Liver (tissue), 9 donors: Measurements from ENCODE around the gene MYG1. TPM values are rescaled to one million over a fixed set of nuclear protein-coding genes. Genes with fewer than 3 reads are reported as not detected.
A peak's percentile ranks its signal among the peaks of the same experiment; 100 is the strongest.

Experiments used
- DNase-seq: peaks from one replicate; pipeline ENCODE4 v3.0.0-alpha.2; 2017; ENCODE audit warnings: low spot score
- H3K27ac ChIP-seq, 2 donors: one replicate each; pipeline ENCODE4 v1.7.0; 2013; ENCODE audit warnings: inconsistent platforms in 2 of 2, low read length in 2 of 2, control low read depth in 1 of 2, low read depth in 1 of 2, mild to moderate bottlenecking in 1 of 2
- H3K27me3 ChIP-seq, 4 donors: one replicate each; pipeline versions ENCODE4 v1.6.1 to v1.7.0; 2013; ENCODE audit warnings: low read length in 3 of 4, inconsistent platforms in 1 of 4, mild to moderate bottlenecking in 1 of 4, moderate library complexity in 1 of 4; ENCODE audit not compliant: control insufficient read depth in 4 of 4, insufficient read depth in 4 of 4
- H3K36me3 ChIP-seq, 4 donors: one replicate each; pipeline versions ENCODE4 v1.6.1 to v1.7.0; 2013; ENCODE audit warnings: low read length in 3 of 4, mild to moderate bottlenecking in 3 of 4, low read depth in 1 of 4, moderate library complexity in 1 of 4; ENCODE audit not compliant: control insufficient read depth in 4 of 4, insufficient read depth in 3 of 4
- H3K4me1 ChIP-seq, 4 donors: one replicate each; pipeline versions ENCODE4 v1.6.1 to v1.7.0; 2013; ENCODE audit warnings: low read length in 3 of 4, mild to moderate bottlenecking in 3 of 4, moderate library complexity in 1 of 4; ENCODE audit not compliant: control insufficient read depth in 4 of 4, insufficient read depth in 4 of 4
- H3K4me3 ChIP-seq, 3 donors: one replicate each; pipeline versions ENCODE4 v1.6.1 to v1.7.0; 2013; ENCODE audit warnings: low read length in 3 of 3, control low read depth in 1 of 3, low read depth in 1 of 3, mild to moderate bottlenecking in 1 of 3
- H3K9ac ChIP-seq, 2 donors: one replicate each; pipeline ENCODE4 v1.7.0; 2013; ENCODE audit warnings: low read length in 2 of 2, mild to moderate bottlenecking in 2 of 2, moderate library complexity in 2 of 2, control low read depth in 1 of 2, low read depth in 1 of 2
- H3K9me3 ChIP-seq, 4 donors: one replicate each; pipeline versions ENCODE4 v1.6.1 to v1.7.0; 2013; ENCODE audit warnings: low read length in 3 of 4; ENCODE audit not compliant: control insufficient read depth in 4 of 4
- EGR1 ChIP-seq, 2 donors: IDR thresholded peaks; 2 replicates each; pipeline ENCODE4 v1.6.1; 2016 to 2018; ENCODE audit warnings: antibody characterized with exemption in 2 of 2, low read depth in 2 of 2
- FOXA1 ChIP-seq: IDR thresholded peaks from 2 replicates; pipeline ENCODE4 v1.6.1; 2016; ENCODE audit warnings: antibody characterized with exemption
- FOXA2 ChIP-seq: IDR thresholded peaks from 2 replicates; pipeline ENCODE4 v1.6.1; 2016; ENCODE audit warnings: antibody characterized with exemption
- GABPA ChIP-seq, 2 donors: IDR thresholded peaks in 1 of 2; conservative IDR thresholded peaks in 1 of 2; 2 replicates each; pipeline ENCODE4 v1.6.1; 2016; ENCODE audit warnings: antibody characterized with exemption in 2 of 2, mild to moderate bottlenecking in 1 of 2, moderate library complexity in 1 of 2
- HNF4G ChIP-seq: IDR thresholded peaks from 2 replicates; pipeline ENCODE4 v1.6.1; 2016; ENCODE audit warnings: antibody characterized with exemption
- NR2F2 ChIP-seq: IDR thresholded peaks from 2 replicates; pipeline ENCODE4 v1.6.1; 2016; ENCODE audit warnings: antibody characterized with exemption
- RAD21 ChIP-seq, 2 donors: IDR thresholded peaks; 2 replicates each; pipeline ENCODE4 v1.6.1; 2016; ENCODE audit warnings: antibody characterized with exemption in 2 of 2, mild to moderate bottlenecking in 2 of 2
- RXRA ChIP-seq, 2 donors: IDR thresholded peaks; 2 replicates each; pipeline ENCODE4 v1.6.1; 2017 to 2018; ENCODE audit warnings: antibody characterized with exemption in 2 of 2, mild to moderate bottlenecking in 1 of 2
- SP1 ChIP-seq: IDR thresholded peaks from 2 replicates; pipeline ENCODE4 v1.6.1; 2018; ENCODE audit warnings: antibody characterized with exemption, mild to moderate bottlenecking
- TAF1 ChIP-seq: conservative IDR thresholded peaks from 2 replicates; pipeline ENCODE4 v1.6.1; 2016; ENCODE audit warnings: antibody characterized with exemption, mild to moderate bottlenecking
- WGBS: extraction: QIAGEN DNeasy Blood & Tissue Kit; methylation state at CpG from one replicate; pipeline ENCODE4 v1.1.7; 2013; 5-methylcytosine and 5-hydroxymethylcytosine counted together
- polyA plus RNA-seq, 2 donors: library from polyadenylated mRNA; stranded (reverse) in 1 of 2; unstranded in 1 of 2; fragments of 200-250 nt in 1 of 2; fragments of >200 nt in 1 of 2; fragmentation: Nextera tagmentation in 1 of 2; extraction: Ambion mirVana in 1 of 2; gene quantifications; one replicate each; pipeline versions ENCODE4 v1.2.1 to v1.2.3, GENCODE V29; 2013 to 2015
- total RNA-seq, 2 donors: library from RNA; depleted of rRNA; stranded (reverse); fragments of >200 nt; gene quantifications; one replicate each; pipeline ENCODE4 v1.2.3, GENCODE V29; 2014
- TF ChIP-seq, protein P1 (sequence below): IDR thresholded peaks from 2 replicates; pipeline ENCODE4 v1.6.1; 2016; ENCODE audit warnings: antibody characterized with exemption, mild to moderate bottlenecking
- TF ChIP-seq, protein P2 (sequence below): IDR thresholded peaks from 2 replicates; pipeline ENCODE4 v1.6.1; 2016; ENCODE audit warnings: antibody characterized with exemption
- TF ChIP-seq, protein P3 (sequence below): IDR thresholded peaks from 2 replicates; pipeline ENCODE4 v1.6.1; 2016; ENCODE audit warnings: antibody characterized with exemption
- TF ChIP-seq, protein P4 (sequence below): IDR thresholded peaks from 2 replicates; pipeline ENCODE4 v1.6.1; 2016; ENCODE audit warnings: antibody characterized with exemption
- TF ChIP-seq, protein P5 (sequence below): fragments of 150-350 bp; IDR thresholded peaks from 2 replicates; pipeline ENCODE4 v1.5.1; 2017; ENCODE audit warnings: improper control_type of control experiment, low read depth, low read length; ENCODE audit not compliant: missing input control
- donor health status: healthy.
- donor health status: healthy.
- donor health status: healthy.
- donor health status: healthy.
- donor health status: healthy.

Gene MYG1
- total and polyA plus RNA-seq, 4 donors, result 15.0 to 28.0 (median 19.3) TPM

DNA sequence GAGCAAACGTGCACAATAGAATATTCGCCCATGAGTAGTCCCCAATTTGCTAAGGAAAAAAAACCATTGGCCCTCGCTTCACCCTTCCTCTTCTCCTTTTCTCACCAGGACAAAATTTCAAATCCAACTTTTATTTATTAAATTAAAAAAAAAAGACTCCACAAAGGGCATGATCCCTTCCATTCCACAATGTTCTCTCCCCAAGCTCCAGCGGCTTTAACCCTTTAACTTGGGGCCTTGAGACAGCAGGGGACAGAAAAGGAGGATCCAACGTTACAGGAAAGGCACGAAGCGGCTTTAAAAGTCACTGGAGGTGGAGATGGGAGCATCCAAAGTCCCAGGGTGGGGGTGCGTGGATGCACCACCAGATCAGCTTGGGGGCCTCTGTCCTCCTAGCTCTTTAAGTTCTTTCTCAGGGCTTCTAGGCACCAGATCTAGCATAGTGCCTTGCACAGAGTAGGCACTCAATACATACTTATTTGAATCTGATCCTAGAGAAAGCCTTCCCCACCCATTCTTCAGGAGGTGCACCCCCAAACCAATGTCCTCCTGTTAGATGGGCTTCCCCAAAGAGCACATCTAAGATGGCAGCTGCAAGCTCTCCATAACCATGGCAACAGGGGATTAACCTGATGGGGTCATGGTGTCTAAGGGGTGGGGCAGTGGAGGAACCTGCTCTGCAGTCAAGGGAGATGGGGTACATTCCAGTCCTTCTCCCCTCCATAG, 27.1 kb downstream of the MYG1 start:
- Histone ChIP-seq H3K4me1 (peaks cover 0 to 25% (median 15%) of the 10 kb centered on the region in 4 donors), H3K9me3 (no peaks in the 10 kb centered on the region), H3K9ac (no peak overlapping the region), H3K36me3 (no peaks in the 10 kb centered on the region), H3K27me3 (no peaks in the 10 kb centered on the region), H3K4me3 (no peak overlapping the region), H3K27ac (no peak overlapping the region)
- WGBS, result 85% methylated on average over 8 of the region's 8 CpGs
- TF ChIP-seq, protein P1, sequence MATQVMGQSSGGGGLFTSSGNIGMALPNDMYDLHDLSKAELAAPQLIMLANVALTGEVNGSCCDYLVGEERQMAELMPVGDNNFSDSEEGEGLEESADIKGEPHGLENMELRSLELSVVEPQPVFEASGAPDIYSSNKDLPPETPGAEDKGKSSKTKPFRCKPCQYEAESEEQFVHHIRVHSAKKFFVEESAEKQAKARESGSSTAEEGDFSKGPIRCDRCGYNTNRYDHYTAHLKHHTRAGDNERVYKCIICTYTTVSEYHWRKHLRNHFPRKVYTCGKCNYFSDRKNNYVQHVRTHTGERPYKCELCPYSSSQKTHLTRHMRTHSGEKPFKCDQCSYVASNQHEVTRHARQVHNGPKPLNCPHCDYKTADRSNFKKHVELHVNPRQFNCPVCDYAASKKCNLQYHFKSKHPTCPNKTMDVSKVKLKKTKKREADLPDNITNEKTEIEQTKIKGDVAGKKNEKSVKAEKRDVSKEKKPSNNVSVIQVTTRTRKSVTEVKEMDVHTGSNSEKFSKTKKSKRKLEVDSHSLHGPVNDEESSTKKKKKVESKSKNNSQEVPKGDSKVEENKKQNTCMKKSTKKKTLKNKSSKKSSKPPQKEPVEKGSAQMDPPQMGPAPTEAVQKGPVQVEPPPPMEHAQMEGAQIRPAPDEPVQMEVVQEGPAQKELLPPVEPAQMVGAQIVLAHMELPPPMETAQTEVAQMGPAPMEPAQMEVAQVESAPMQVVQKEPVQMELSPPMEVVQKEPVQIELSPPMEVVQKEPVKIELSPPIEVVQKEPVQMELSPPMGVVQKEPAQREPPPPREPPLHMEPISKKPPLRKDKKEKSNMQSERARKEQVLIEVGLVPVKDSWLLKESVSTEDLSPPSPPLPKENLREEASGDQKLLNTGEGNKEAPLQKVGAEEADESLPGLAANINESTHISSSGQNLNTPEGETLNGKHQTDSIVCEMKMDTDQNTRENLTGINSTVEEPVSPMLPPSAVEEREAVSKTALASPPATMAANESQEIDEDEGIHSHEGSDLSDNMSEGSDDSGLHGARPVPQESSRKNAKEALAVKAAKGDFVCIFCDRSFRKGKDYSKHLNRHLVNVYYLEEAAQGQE, result no peak
- TF ChIP-seq NR2F2 (no peak), RXRA (IDR thresholded peaks at IDR 0.05) (no peak), FOXA2 (no peak), GABPA (IDR thresholded peaks at IDR 0.05 in 1 of 2, conservative IDR thresholded peaks at IDR 0.05 in 1 of 2) (no peak), SP1 (no peak), TAF1 (no peak)
- TF ChIP-seq, protein P2, sequence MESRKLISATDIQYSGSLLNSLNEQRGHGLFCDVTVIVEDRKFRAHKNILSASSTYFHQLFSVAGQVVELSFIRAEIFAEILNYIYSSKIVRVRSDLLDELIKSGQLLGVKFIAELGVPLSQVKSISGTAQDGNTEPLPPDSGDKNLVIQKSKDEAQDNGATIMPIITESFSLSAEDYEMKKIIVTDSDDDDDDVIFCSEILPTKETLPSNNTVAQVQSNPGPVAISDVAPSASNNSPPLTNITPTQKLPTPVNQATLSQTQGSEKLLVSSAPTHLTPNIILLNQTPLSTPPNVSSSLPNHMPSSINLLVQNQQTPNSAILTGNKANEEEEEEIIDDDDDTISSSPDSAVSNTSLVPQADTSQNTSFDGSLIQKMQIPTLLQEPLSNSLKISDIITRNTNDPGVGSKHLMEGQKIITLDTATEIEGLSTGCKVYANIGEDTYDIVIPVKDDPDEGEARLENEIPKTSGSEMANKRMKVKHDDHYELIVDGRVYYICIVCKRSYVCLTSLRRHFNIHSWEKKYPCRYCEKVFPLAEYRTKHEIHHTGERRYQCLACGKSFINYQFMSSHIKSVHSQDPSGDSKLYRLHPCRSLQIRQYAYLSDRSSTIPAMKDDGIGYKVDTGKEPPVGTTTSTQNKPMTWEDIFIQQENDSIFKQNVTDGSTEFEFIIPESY, result no peak
- no peak for DNase-seq

DNA sequence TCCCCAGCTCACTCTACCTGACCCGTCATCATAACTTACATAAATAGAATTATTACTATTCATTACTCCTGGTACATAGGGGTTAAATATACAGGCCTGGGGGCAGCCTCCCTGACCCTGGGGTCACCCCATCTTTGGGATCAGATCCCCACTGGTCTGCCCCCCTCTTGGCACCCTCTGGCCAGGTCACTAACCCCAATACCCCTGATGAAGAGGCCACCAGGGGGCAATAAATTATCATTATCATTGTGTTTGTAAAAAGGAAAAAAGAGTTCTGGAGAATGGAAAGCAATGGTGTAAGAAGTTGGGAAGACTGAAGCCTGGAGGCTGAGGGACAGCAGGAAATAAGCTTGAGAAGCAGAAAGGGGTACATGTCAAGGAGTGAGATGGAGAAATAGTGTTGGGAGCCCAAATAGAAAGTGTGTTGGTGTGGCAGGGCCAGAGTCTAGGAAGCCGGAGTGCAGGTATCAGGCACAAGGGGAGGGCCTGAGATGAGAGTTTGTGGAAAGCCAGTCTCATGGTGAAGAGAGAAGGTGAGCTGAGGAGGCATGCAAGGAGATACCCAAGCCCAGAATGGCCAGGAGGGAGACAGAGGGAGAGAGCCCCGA, 28.0 kb downstream of the MYG1 start:
- no peak overlapping the region for H3K9ac ChIP-seq
- no peak overlapping the region for H3K27ac ChIP-seq
- peaks cover 0 to 22% (median 12%) of the 10 kb centered on the region in 4 donors for H3K4me1 ChIP-seq
- 82% methylated on average over 3 of the region's 3 CpGs for WGBS
- no peak overlapping the region for H3K4me3 ChIP-seq
- TF ChIP-seq HNF4G (no peak), RXRA (IDR thresholded peaks at IDR 0.05) (peak in 1 of 2 donors; percentile 14), FOXA1 (no peak), GABPA (IDR thresholded peaks at IDR 0.05 in 1 of 2, conservative IDR thresholded peaks at IDR 0.05 in 1 of 2) (no peak), RAD21 (IDR thresholded peaks at IDR 0.05) (peak; percentile 60 to 64), EGR1 (IDR thresholded peaks at IDR 0.05; ENCODE audit: low read depth in 2 of 2) (no peak)
- TF ChIP-seq, protein P3, sequence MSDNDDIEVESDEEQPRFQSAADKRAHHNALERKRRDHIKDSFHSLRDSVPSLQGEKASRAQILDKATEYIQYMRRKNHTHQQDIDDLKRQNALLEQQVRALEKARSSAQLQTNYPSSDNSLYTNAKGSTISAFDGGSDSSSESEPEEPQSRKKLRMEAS, result no peak
- TF ChIP-seq, protein P4, sequence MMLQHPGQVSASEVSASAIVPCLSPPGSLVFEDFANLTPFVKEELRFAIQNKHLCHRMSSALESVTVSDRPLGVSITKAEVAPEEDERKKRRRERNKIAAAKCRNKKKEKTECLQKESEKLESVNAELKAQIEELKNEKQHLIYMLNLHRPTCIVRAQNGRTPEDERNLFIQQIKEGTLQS, result no peak
- TF ChIP-seq, protein P5, sequence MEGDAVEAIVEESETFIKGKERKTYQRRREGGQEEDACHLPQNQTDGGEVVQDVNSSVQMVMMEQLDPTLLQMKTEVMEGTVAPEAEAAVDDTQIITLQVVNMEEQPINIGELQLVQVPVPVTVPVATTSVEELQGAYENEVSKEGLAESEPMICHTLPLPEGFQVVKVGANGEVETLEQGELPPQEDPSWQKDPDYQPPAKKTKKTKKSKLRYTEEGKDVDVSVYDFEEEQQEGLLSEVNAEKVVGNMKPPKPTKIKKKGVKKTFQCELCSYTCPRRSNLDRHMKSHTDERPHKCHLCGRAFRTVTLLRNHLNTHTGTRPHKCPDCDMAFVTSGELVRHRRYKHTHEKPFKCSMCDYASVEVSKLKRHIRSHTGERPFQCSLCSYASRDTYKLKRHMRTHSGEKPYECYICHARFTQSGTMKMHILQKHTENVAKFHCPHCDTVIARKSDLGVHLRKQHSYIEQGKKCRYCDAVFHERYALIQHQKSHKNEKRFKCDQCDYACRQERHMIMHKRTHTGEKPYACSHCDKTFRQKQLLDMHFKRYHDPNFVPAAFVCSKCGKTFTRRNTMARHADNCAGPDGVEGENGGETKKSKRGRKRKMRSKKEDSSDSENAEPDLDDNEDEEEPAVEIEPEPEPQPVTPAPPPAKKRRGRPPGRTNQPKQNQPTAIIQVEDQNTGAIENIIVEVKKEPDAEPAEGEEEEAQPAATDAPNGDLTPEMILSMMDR, result peak; percentile 27
- H3K9me3 ChIP-seq, result no peaks in the 10 kb centered on the region
- H3K27me3 ChIP-seq, result no peaks in the 10 kb centered on the region
- no peak for DNase-seq
- H3K36me3 ChIP-seq, result no peaks in the 10 kb centered on the region
